ENCODE measurements around the gene MARK4. TPM values are rescaled to one million over a fixed set of nuclear protein-coding genes. Genes with fewer than 3 reads are reported as not detected.
A peak's percentile ranks its signal among the peaks of the same experiment; 100 is the strongest.

Gene MARK4
- total RNA-seq, 1 experiment from 2014 or later = 49.4 TPM

GRCh38 chr19:45249261-45250033 lies 1.6 kb upstream of the MARK4 start:
- Histone ChIP-seq H3K79me2 (ENCODE audit: low read depth) (peaks cover 17% of the 10 kb centered on the region), H3K4me3 (no peak overlapping the region), H3F3A (ENCODE audit: insufficient read depth, low read depth) (peaks cover 14% of the 10 kb centered on the region; the same call in 1 of the 2 replicates), H3K27me3 (ENCODE audit: insufficient read depth, low read depth) (peaks cover 6% of the 10 kb centered on the region; the same call in 1 of the 2 replicates), H3K9me3 (ENCODE audit: insufficient read depth, low read depth) (no peaks in the 10 kb centered on the region), H3K36me3 (ENCODE audit: low read depth) (no peaks in the 10 kb centered on the region), H3K9me2 (ENCODE audit: insufficient read depth) (no peaks in the 10 kb centered on the region), H2AFZ (no peak overlapping the region), H4K20me1 (ENCODE audit: insufficient read depth) (peaks cover 11% of the 10 kb centered on the region; the same call in 1 of the 2 replicates), H3K4me1 (replicated peaks; ENCODE audit: insufficient read depth) (peaks cover 16% of the 10 kb centered on the region), H3K27ac (no peak overlapping the region), H3K4me2 (no peak overlapping the region)
- CTCF ChIA-PET = interaction anchor here (0.6 kb wide), 1 partner anchor 248 kb away, joined by 3 read pairs; no protein-coding TSS in a partner anchor
- TF ChIP-seq EZH2 (IDR thresholded peaks at IDR 0.05; ENCODE audit: low read depth) = no peak
- intact Hi-C loops (cut with micrococcal nuclease; ENCODE audit: unreplicated experiment) = loop anchor here (2.0 to 10.0 kb wide), 3 partner anchors 88 to 233 kb away; partner anchors contain the start of gene PPP1R37
- BruUV-seq (replicated peaks) = no TSS peak
- DNase-seq = no peak
- POLR2A ChIA-PET (ENCODE audit: unreplicated experiment) = no interaction called here

- H3K79me2 ChIP-seq (ENCODE audit: low read depth) = peaks cover 17% of the 10 kb centered on the region
- peaks cover 15% of the 10 kb centered on the region; the same call in 1 of the 2 replicates for H4K20me1 ChIP-seq (ENCODE audit: insufficient read depth)
- no peak overlapping the region for H3K27ac ChIP-seq
- peak; percentile 7 to 56 for DNase-seq
- H3F3A ChIP-seq (ENCODE audit: insufficient read depth, low read depth) = peaks cover 14% of the 10 kb centered on the region; the same call in 1 of the 2 replicates
- peak overlapping the region; percentile 80 for H3K4me3 ChIP-seq
- peaks cover 16% of the 10 kb centered on the region for H3K4me1 ChIP-seq (replicated peaks; ENCODE audit: insufficient read depth)
- no peaks in the 10 kb centered on the region for H3K36me3 ChIP-seq (ENCODE audit: low read depth)
- intact Hi-C loops (cut with micrococcal nuclease; ENCODE audit: unreplicated experiment) = no loop called here
- CTCF ChIA-PET = interaction anchor here (1.2 kb wide), 1 partner anchor 228 kb away, joined by 8 read pairs; no protein-coding TSS in a partner anchor
- H3K27me3 ChIP-seq (ENCODE audit: insufficient read depth, low read depth) = no peaks in the 10 kb centered on the region; the same call in 1 of the 2 replicates
- no peaks in the 10 kb centered on the region for H3K9me3 ChIP-seq (ENCODE audit: insufficient read depth, low read depth)
- H3K9me2 ChIP-seq (ENCODE audit: insufficient read depth) = no peaks in the 10 kb centered on the region
- POLR2A ChIA-PET (ENCODE audit: unreplicated experiment) = no interaction called here
- no TSS peak for BruUV-seq (replicated peaks)
- TF ChIP-seq CTCF (conservative IDR thresholded peaks at IDR 0.05) (no peak), EZH2 (IDR thresholded peaks at IDR 0.05; ENCODE audit: low read depth) (no peak)
- peak overlapping the region; percentile 82 for H3K4me2 ChIP-seq
- H2AFZ ChIP-seq = peak overlapping the region; percentile 98
Observed at GRCh38 chr19:45250216-45250831, 747 bp upstream of the MARK4 start.

- intact Hi-C loops (cut with micrococcal nuclease; ENCODE audit: unreplicated experiment) = no loop called here
- Histone ChIP-seq H3K9me2 (ENCODE audit: insufficient read depth) (no peaks in the 10 kb centered on the region), H3K4me2 (peak overlapping the region; percentile 99), H3F3A (ENCODE audit: insufficient read depth, low read depth) (peaks cover 14% of the 10 kb centered on the region; the same call in 1 of the 2 replicates), H3K4me1 (replicated peaks; ENCODE audit: insufficient read depth) (peaks cover 16% of the 10 kb centered on the region), H3K27ac (no peak overlapping the region), H2AFZ (peak overlapping the region; percentile 56; the same call in 1 of the 2 replicates), H3K9me3 (ENCODE audit: insufficient read depth, low read depth) (no peaks in the 10 kb centered on the region), H3K36me3 (ENCODE audit: low read depth) (no peaks in the 10 kb centered on the region), H3K4me3 (peak overlapping the region; percentile 80), H3K79me2 (ENCODE audit: low read depth) (peaks cover 17% of the 10 kb centered on the region), H4K20me1 (ENCODE audit: insufficient read depth) (peaks cover 21% of the 10 kb centered on the region; the same call in 1 of the 2 replicates), H3K27me3 (ENCODE audit: insufficient read depth, low read depth) (no peaks in the 10 kb centered on the region)
- DNase-seq = peak in 1 of 2 experiments; percentile 5
- TF ChIP-seq EZH2 (IDR thresholded peaks at IDR 0.05; ENCODE audit: low read depth) (no peak), CTCF (conservative IDR thresholded peaks at IDR 0.05) (no peak)
- POLR2A ChIA-PET (ENCODE audit: unreplicated experiment) = interaction anchor here (0.6 kb wide), 2 partner anchors 13 to 109 kb away, joined by 6 to 24 read pairs; no protein-coding TSS in a partner anchor
- no TSS peak for BruUV-seq (replicated peaks)
- CTCF ChIA-PET = interaction anchor here (0.7 kb wide), 1 partner anchor 482 kb away, joined by 4 read pairs; no protein-coding TSS in a partner anchor
Observed at GRCh38 chr19:45251452-45252354, 632 bp downstream of the MARK4 start.
